ENCODE data around the gene TBCE.

Gene TBCE

DNA sequence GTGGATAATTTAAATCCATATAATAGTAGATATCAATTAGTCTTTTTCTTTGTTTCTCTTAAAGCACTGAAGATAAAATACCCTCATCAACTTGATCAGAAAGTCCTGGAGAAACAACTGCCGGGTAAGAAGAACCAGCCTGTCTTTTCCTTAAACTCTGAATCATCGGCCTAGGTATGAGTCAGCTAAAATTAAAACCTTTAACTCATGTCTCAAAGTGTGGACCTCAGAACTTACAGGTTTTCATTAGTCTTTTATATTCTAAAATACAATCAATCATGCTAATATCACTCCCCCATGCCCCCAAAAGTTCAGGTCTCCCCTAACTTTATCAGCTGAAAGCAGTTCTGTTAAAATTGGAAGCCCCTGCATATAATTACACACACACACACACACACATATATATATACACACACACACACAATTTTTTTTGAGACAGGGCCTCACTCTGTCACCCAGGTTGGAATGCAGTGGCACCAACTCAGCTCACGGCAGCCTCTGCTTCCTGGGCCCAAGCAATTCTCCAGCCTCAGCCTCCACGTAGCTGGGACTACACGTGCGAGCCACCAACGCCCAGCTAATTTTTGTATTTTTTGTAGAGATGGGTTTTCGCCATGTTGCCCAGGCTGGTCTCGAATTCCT lies 75.7 kb downstream of the TBCE start:
- H3K36me3 ChIP-seq (replicated peaks in 1 of 2; ENCODE audit: control insufficient read depth in 2 of 2, insufficient read depth in 2 of 2, low read length in 2 of 2): peaks cover 24 to 83% of the 10 kb centered on the region in 2 donors
- H3K27me3 ChIP-seq (ENCODE audit: control insufficient read depth in 3 of 3, insufficient read depth in 3 of 3, low read depth in 1 of 3, low read length in 3 of 3): no peaks in the 10 kb centered on the region
- H3K79me1 ChIP-seq (ENCODE audit: low read depth, low read length): no peaks in the 10 kb centered on the region
- H3K4me1 ChIP-seq (ENCODE audit: control insufficient read depth in 2 of 2, insufficient read depth in 1 of 2, low read depth in 1 of 2, low read length in 2 of 2): peaks cover 0 to 2% of the 10 kb centered on the region in 2 donors
- H3K9ac ChIP-seq (ENCODE audit: low read depth, low read length, poor library complexity): no peak overlapping the region
- H3K23ac ChIP-seq (ENCODE audit: low read depth, low read length, poor library complexity): no peak overlapping the region
- no peak overlapping the region for H3K4ac ChIP-seq (ENCODE audit: low read length)
- H2AFZ ChIP-seq (ENCODE audit: low read length): no peak overlapping the region
- no peaks in the 10 kb centered on the region for H3K9me3 ChIP-seq (replicated peaks in 1 of 2; ENCODE audit: control insufficient read depth in 2 of 2, insufficient read depth in 1 of 2, low read depth in 1 of 2, low read length in 2 of 2)
- DNase-seq (ENCODE audit: low spot score): no peak
- no peak overlapping the region for H2BK15ac ChIP-seq (ENCODE audit: low read length)
- H3K4me3 ChIP-seq (ENCODE audit: low read length in 2 of 2): no peak overlapping the region
- no CpG with 5 or more reads among the region's 9 CpGs for WGBS, 2 donors (ENCODE audit: extremely low coverage in 2 of 2, insufficient read length in 2 of 2, insufficient replicate concordance in 1 of 2)
- H2AK5ac ChIP-seq (ENCODE audit: low read depth, low read length): no peak overlapping the region
- no peak overlapping the region for H4K8ac ChIP-seq (ENCODE audit: low read depth, low read length)
- no peak overlapping the region for H3K27ac ChIP-seq (replicated peaks; ENCODE audit: low read length)
- H3K18ac ChIP-seq (ENCODE audit: low read length): no peak overlapping the region
- no peak overlapping the region for H3K14ac ChIP-seq (ENCODE audit: low read length)
- H2BK12ac ChIP-seq (ENCODE audit: low read length): no peak overlapping the region
- no peak overlapping the region for H2BK120ac ChIP-seq (ENCODE audit: low read depth, low read length)
- no peak overlapping the region for H4K91ac ChIP-seq (ENCODE audit: low read depth, low read length, poor library complexity)
- no peak overlapping the region for H2BK5ac ChIP-seq (ENCODE audit: low read length)
- H3K4me2 ChIP-seq (ENCODE audit: insufficient read depth, low read length, poor library complexity, severe bottlenecking): no peak overlapping the region

DNA sequence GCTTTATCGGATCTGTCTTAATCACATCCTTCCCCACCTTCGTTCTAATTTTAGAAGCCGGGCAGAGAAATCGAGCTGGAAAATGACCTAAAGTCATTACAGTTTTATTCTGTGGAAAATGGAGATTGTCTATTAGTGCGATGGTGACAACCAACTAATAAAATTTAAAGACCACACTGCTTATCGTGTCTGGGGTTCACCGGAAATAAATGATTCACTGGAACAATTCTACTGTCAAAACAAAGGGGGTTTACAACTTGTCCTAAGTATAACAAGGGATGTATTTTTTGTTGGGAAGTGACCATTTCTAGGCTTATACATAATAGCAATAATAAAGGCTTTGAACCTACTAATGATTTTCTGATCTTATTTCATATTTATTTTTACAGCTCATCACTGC lies 81.4 kb downstream of the TBCE start:
- DNase-seq (ENCODE audit: low spot score): no peak
- H3K27ac ChIP-seq (replicated peaks; ENCODE audit: low read length): no peak overlapping the region
- H3K4me3 ChIP-seq (ENCODE audit: low read length in 2 of 2): no peak overlapping the region
- H3K18ac ChIP-seq (ENCODE audit: low read length): no peak overlapping the region
- no peak overlapping the region for H2BK5ac ChIP-seq (ENCODE audit: low read length)
- no peak overlapping the region for H2BK12ac ChIP-seq (ENCODE audit: low read length)
- H2AK5ac ChIP-seq (ENCODE audit: low read depth, low read length): no peak overlapping the region
- no peak overlapping the region for H2BK120ac ChIP-seq (ENCODE audit: low read depth, low read length)
- no peak overlapping the region for H2BK15ac ChIP-seq (ENCODE audit: low read length)
- H3K9ac ChIP-seq (ENCODE audit: low read depth, low read length, poor library complexity): no peak overlapping the region
- H4K8ac ChIP-seq (ENCODE audit: low read depth, low read length): no peak overlapping the region
- WGBS, 2 donors (ENCODE audit: extremely low coverage in 2 of 2, insufficient read length in 2 of 2, insufficient replicate concordance in 1 of 2): no CpG with 5 or more reads among the region's 7 CpGs
- no peak overlapping the region for H3K23ac ChIP-seq (ENCODE audit: low read depth, low read length, poor library complexity)
- no peak overlapping the region for H3K14ac ChIP-seq (ENCODE audit: low read length)
- peaks cover 0 to 2% of the 10 kb centered on the region in 2 donors for H3K9me3 ChIP-seq (replicated peaks in 1 of 2; ENCODE audit: control insufficient read depth in 2 of 2, insufficient read depth in 1 of 2, low read depth in 1 of 2, low read length in 2 of 2)
- no peaks in the 10 kb centered on the region for H3K4me1 ChIP-seq (ENCODE audit: control insufficient read depth in 2 of 2, insufficient read depth in 1 of 2, low read depth in 1 of 2, low read length in 2 of 2)
- no peaks in the 10 kb centered on the region for H3K27me3 ChIP-seq (ENCODE audit: control insufficient read depth in 3 of 3, insufficient read depth in 3 of 3, low read depth in 1 of 3, low read length in 3 of 3)
- H3K4ac ChIP-seq (ENCODE audit: low read length): no peak overlapping the region
- H3K4me2 ChIP-seq (ENCODE audit: insufficient read depth, low read length, poor library complexity, severe bottlenecking): no peak overlapping the region
- no peak overlapping the region for H2AFZ ChIP-seq (ENCODE audit: low read length)
- peaks cover 15 to 96% of the 10 kb centered on the region in 2 donors for H3K36me3 ChIP-seq (replicated peaks in 1 of 2; ENCODE audit: control insufficient read depth in 2 of 2, insufficient read depth in 2 of 2, low read length in 2 of 2)
- H4K91ac ChIP-seq (ENCODE audit: low read depth, low read length, poor library complexity): no peak overlapping the region
- H3K79me1 ChIP-seq (ENCODE audit: low read depth, low read length): no peaks in the 10 kb centered on the region

DNA sequence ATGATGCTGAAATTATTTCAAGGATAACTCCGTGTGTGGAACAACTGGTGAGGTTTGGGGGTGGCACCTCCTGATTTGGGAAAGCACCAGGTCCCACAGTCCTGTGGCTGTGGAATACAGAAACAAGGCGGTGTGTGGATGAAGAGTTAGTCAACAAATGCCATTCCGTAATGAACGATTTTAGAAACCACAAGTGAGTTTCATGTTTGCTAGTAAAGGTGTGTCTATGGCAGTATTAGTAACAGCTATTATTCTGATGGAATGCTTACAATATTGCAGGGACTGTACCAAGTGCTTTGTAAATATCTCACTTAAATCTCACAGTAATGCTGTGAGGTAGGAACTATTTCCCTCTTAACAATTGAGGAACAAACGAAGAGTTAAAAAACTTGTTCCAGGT lies 83.2 kb downstream of the TBCE start:
- Histone ChIP-seq H3K36me3 (replicated peaks in 1 of 2; ENCODE audit: control insufficient read depth in 2 of 2, insufficient read depth in 2 of 2, low read length in 2 of 2) (peaks cover 10 to 96% of the 10 kb centered on the region in 2 donors), H3K27ac (replicated peaks; ENCODE audit: low read length) (no peak overlapping the region)

DNA sequence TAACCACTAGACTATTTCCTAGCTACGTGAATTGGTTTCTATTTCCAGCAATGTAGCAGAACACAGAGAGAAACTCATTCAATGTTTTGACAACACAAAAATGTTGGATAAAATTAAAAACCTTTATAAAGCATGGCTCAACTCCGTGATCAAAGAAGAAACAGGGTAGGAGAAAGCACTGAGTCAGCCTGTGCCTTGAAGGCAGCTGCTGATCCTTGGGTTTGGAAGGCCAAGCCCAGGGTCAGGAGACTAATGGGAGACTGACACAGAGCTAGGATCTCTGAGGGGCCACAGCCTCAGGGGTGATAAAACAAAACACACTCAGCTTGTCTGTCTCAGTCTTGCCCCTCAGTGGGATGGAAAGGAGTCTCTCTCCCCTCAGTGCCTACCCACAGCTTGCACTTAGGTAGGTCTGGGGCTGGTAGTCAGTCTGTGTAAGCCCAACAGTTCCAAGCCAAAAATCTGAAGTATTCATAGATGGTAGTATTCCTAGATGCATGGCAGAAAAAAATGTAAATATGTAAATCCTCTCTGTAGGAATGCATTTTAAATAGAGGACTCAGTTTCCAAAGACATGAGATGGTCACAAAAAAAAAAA lies 83.8 kb downstream of the TBCE start:
- Histone ChIP-seq H3K4me2 (ENCODE audit: insufficient read depth, low read length, poor library complexity, severe bottlenecking) (no peak overlapping the region), H4K91ac (ENCODE audit: low read depth, low read length, poor library complexity) (no peak overlapping the region), H3K23ac (ENCODE audit: low read depth, low read length, poor library complexity) (no peak overlapping the region), H3K4ac (ENCODE audit: low read length) (no peak overlapping the region), H2BK120ac (ENCODE audit: low read depth, low read length) (no peak overlapping the region), H3K9me3 (replicated peaks in 1 of 2; ENCODE audit: control insufficient read depth in 2 of 2, insufficient read depth in 1 of 2, low read depth in 1 of 2, low read length in 2 of 2) (peaks cover 0 to 2% of the 10 kb centered on the region in 2 donors), H3K9ac (ENCODE audit: low read depth, low read length, poor library complexity) (no peak overlapping the region), H2AFZ (ENCODE audit: low read length) (no peak overlapping the region), H3K18ac (ENCODE audit: low read length) (no peak overlapping the region), H3K36me3 (replicated peaks in 1 of 2; ENCODE audit: control insufficient read depth in 2 of 2, insufficient read depth in 2 of 2, low read length in 2 of 2) (peaks cover 8 to 93% of the 10 kb centered on the region in 2 donors), H3K79me1 (ENCODE audit: low read depth, low read length) (no peaks in the 10 kb centered on the region), H3K4me3 (ENCODE audit: low read length in 2 of 2) (no peak overlapping the region), H2BK12ac (ENCODE audit: low read length) (no peak overlapping the region), H2AK5ac (ENCODE audit: low read depth, low read length) (no peak overlapping the region), H3K14ac (ENCODE audit: low read length) (no peak overlapping the region), H3K27me3 (ENCODE audit: control insufficient read depth in 3 of 3, insufficient read depth in 3 of 3, low read depth in 1 of 3, low read length in 3 of 3) (no peaks in the 10 kb centered on the region), H2BK15ac (ENCODE audit: low read length) (no peak overlapping the region), H2BK5ac (ENCODE audit: low read length) (no peak overlapping the region), H4K8ac (ENCODE audit: low read depth, low read length) (no peak overlapping the region), H3K27ac (replicated peaks; ENCODE audit: low read length) (no peak overlapping the region), H3K4me1 (ENCODE audit: control insufficient read depth in 2 of 2, insufficient read depth in 1 of 2, low read depth in 1 of 2, low read length in 2 of 2) (no peaks in the 10 kb centered on the region)
- no CpG with 5 or more reads among the region's 2 CpGs for WGBS, 2 donors (ENCODE audit: extremely low coverage in 2 of 2, insufficient read length in 2 of 2, insufficient replicate concordance in 1 of 2)
- no peak for DNase-seq (ENCODE audit: low spot score)

More for the DNA sequence above, 83.2 kb downstream of the TBCE start:
- Histone ChIP-seq H3K4ac (ENCODE audit: low read length) (no peak overlapping the region), H3K4me2 (ENCODE audit: insufficient read depth, low read length, poor library complexity, severe bottlenecking) (no peak overlapping the region), H3K27me3 (ENCODE audit: control insufficient read depth in 3 of 3, insufficient read depth in 3 of 3, low read depth in 1 of 3, low read length in 3 of 3) (no peaks in the 10 kb centered on the region), H3K23ac (ENCODE audit: low read depth, low read length, poor library complexity) (no peak overlapping the region), H2AK5ac (ENCODE audit: low read depth, low read length) (no peak overlapping the region), H3K79me1 (ENCODE audit: low read depth, low read length) (no peaks in the 10 kb centered on the region), H2BK12ac (ENCODE audit: low read length) (no peak overlapping the region), H3K4me3 (ENCODE audit: low read length in 2 of 2) (no peak overlapping the region), H3K14ac (ENCODE audit: low read length) (no peak overlapping the region), H4K8ac (ENCODE audit: low read depth, low read length) (no peak overlapping the region), H3K4me1 (ENCODE audit: control insufficient read depth in 2 of 2, insufficient read depth in 1 of 2, low read depth in 1 of 2, low read length in 2 of 2) (no peaks in the 10 kb centered on the region), H3K9me3 (replicated peaks in 1 of 2; ENCODE audit: control insufficient read depth in 2 of 2, insufficient read depth in 1 of 2, low read depth in 1 of 2, low read length in 2 of 2) (peaks cover 0 to 2% of the 10 kb centered on the region in 2 donors), H2BK120ac (ENCODE audit: low read depth, low read length) (no peak overlapping the region), H2AFZ (ENCODE audit: low read length) (no peak overlapping the region), H3K9ac (ENCODE audit: low read depth, low read length, poor library complexity) (no peak overlapping the region), H2BK15ac (ENCODE audit: low read length) (no peak overlapping the region), H2BK5ac (ENCODE audit: low read length) (no peak overlapping the region), H4K91ac (ENCODE audit: low read depth, low read length, poor library complexity) (no peak overlapping the region), H3K18ac (ENCODE audit: low read length) (no peak overlapping the region)
- no peak for DNase-seq (ENCODE audit: low spot score)
- no CpG with 5 or more reads among the region's 5 CpGs for WGBS, 2 donors (ENCODE audit: extremely low coverage in 2 of 2, insufficient read length in 2 of 2, insufficient replicate concordance in 1 of 2)
